ENCODE data around the gene PRRC2C. TPM values are rescaled to one million over a fixed set of nuclear protein-coding genes. Genes with fewer than 3 reads are reported as not detected.

Gene PRRC2C
- total RNA-seq, 4 donors from 2014 or later: 83.9 to 130 (median 97.2) TPM

- ATAC-seq (ENCODE audit: low FRiP score): no peak
- no peak for DNase-seq (ENCODE audit: low spot score)
- TF ChIP-seq CTCF (IDR thresholded peaks at IDR 0.05): no peak
Measured at GRCh38 chr1:171636141-171636540, 150.8 kb downstream of the PRRC2C start.

- DNase-seq (ENCODE audit: low spot score) (no peak), ATAC-seq (ENCODE audit: low FRiP score) (no peak)
- TF ChIP-seq CTCF (IDR thresholded peaks at IDR 0.05): no peak
Measured at GRCh38 chr1:171637928-171638576, 152.7 kb downstream of the PRRC2C start.

- no peak for TF ChIP-seq CTCF (IDR thresholded peaks at IDR 0.05)
- ATAC-seq (ENCODE audit: low FRiP score) (no peak), DNase-seq (ENCODE audit: low spot score) (no peak)
Measured at GRCh38 chr1:171640225-171640624, 154.9 kb downstream of the PRRC2C start.

- TF ChIP-seq CTCF (IDR thresholded peaks at IDR 0.05): no peak
- DNase-seq (ENCODE audit: low spot score) (no peak), ATAC-seq (ENCODE audit: low FRiP score) (no peak)
Measured at GRCh38 chr1:171641076-171641864, 155.9 kb downstream of the PRRC2C start.

- DNase-seq (ENCODE audit: low spot score): no peak
- ATAC-seq (ENCODE audit: low FRiP score): no peak
- no peak for TF ChIP-seq CTCF (IDR thresholded peaks at IDR 0.05)
Measured at GRCh38 chr1:171642197-171642596, 156.9 kb downstream of the PRRC2C start.

Small RNA genes lying within 50 kb of the gene (small RNA-seq; reads per million reads assigned to genes)
- gene CYCSP53: not detected

Other genes with a start within 250 kb of the PRRC2C start
- gene FMO1, start 237.0 kb upstream of the PRRC2C start, total RNA-seq: 1 to 10 TPM in 3 of 4 donors, under 1 TPM in 1; 0.94 to 9.5 (median 1.9) TPM
- gene FMO4, start 171.3 kb upstream of the PRRC2C start, total RNA-seq: 1 to 10 TPM; 1.8 to 7.9 (median 4.1) TPM
- not detected for gene MYOCOS, start 136.7 kb downstream of the PRRC2C start, total RNA-seq
- 10 to 100 TPM in 3 of 4 donors, 1 to 10 TPM in 1; 4.9 to 93.0 (median 19.8) TPM for gene MYOC, start 167.2 kb downstream of the PRRC2C start, total RNA-seq

All from omental fat pad (tissue), 4 donors.